ENCODE data around the gene OAS2.

GRCh38 chr12:113010701-113011100 lies 32.4 kb downstream of the OAS2 start:
- TF ChIP-seq CTCF (conservative IDR thresholded peaks at IDR 0.05; ENCODE audit: low read length) (no peak), EZH2phosphoT487 (IDR thresholded peaks at IDR 0.05; ENCODE audit: borderline replicate concordance) (no peak)
